Stimulated activated CD4-positive, alpha-beta T cell treated with anti-CD3 and anti-CD28 coated beads, TNF-alpha, amount 100 ng/mL, for 4 hours (primary cell): ENCODE results near the gene BCAS2.

Experiments
- DNase-seq, 3 experiments: peaks; one replicate each; pipeline ENCODE4 v3.0.0-alpha.2; 2020; ENCODE audit warnings: low read depth in 3 of 3

The BCAS2 gene

DNA sequence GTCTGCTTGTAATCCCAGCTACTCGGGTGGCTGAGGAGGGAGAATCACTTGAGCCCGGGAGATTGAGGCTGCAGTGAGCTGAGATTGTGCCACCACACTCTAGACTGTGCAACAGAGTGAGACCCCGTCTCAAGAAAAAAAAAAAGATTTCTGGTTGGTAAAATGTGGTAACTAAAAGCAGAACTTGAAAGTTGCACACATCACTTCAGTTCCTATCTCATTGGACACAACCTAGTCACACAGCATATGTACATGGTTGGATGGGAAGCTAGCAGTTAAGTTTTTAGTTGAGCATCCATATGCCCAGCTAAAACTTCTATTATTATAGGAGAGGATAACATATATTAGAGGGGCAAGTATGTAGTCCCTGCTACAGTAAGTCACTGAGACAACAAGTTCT, 22.1 kb downstream of the BCAS2 start:
- no peak for DNase-seq

DNA sequence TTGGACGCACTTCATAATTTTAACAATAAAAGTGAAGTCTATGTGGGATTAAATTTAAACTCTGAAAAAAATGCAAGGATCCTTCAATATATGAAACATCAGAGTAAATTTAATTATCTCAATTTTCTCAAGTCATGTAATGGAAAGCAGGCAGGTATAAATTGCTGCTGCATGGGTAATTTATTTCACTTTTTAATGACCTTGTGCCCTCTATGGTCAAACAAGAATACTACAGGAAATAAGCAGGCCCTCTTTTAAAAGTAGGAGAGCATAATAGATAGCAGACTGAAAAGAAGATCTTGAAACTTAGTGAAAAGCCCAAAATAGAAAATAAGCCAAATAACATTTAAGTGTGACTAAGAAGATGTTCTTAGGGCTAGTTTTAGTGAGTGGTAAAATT, 22.9 kb downstream of the BCAS2 start:
- no peak for DNase-seq

DNA sequence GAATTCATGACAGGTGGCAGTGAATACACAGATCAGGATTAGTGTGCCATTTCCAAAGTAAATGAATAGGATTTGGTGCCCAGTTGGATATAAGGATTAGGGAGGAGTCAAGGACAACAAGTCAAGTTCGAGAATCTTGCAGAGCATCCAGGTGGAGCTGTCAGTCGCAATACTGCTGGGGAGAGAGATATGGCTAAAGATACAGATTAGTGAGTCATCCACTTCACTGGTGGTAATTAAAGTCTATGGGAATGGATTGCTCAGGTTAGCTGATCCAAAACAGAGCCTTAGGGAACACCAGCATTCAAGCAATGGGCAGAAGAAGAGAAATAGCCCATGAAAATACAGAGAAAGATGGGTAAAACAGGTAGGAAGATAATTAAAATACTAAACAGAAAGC, 26.8 kb downstream of the BCAS2 start:
- no peak for DNase-seq

DNA sequence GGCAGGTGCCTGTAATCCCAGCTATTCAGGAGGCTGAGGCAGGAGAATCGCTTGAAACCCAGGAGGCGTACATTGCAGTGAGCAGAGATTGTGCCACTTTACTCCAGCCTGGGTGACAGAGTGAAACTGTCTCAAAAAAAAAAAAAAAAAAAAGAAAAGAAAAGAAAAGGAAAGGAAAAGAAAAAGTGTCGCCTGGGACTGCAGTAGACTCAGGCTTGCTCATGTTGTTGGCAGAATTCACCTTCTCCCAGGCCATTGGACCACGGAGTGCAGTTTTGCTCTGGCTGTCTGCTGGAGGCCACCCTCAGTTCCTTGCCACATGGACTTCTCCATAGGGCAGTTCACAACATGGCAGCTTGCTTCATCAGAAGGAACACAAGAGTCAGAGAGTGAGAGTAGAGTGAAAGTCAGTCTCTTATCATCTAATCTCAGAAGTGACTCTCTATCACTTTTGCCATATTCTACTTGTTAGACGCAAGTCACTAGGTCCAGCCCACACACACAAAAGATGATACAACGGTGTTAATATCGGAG, 29.2 kb downstream of the BCAS2 start:
- no peak for DNase-seq

DNA sequence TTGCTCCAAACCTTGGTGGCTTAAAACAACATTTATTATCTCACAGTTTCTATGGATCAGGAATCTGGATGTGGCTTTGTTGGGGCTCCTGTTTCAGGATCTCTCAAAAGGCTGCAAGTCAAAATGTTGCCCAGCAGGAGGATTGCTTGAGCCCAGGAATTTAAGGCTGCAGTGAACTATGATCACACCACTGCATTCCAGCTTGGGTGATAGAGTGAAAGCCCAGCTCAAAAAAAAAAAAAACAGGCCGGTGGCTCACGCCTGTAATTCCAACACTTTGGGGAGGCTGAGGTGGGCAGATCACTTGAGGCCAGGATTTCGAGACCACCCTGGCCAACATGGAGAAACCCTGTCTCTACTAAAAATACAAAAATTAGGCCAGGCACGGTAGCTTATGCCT, 30.0 kb downstream of the BCAS2 start:
- DNase-seq, result no peak

DNA sequence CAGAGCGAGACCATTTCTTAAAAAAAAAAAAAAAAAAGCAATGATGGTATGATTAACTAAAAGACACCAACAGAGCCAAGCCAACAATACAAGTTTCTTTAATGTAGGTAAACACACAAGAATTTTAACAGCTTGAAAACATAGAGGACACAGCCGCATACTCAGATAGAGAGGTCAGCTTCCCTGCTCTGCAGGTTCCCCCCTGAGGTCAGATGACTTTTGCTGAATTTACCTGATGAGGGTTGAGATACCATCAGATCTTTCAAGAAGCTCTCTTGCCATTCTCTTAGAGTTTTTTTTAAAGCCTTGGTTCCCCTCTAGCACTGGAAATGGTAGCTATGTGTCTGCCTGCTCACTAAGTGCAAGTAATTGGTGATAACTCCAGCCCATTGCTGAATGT, 31.1 kb downstream of the BCAS2 start:
- no peak for DNase-seq

DNA sequence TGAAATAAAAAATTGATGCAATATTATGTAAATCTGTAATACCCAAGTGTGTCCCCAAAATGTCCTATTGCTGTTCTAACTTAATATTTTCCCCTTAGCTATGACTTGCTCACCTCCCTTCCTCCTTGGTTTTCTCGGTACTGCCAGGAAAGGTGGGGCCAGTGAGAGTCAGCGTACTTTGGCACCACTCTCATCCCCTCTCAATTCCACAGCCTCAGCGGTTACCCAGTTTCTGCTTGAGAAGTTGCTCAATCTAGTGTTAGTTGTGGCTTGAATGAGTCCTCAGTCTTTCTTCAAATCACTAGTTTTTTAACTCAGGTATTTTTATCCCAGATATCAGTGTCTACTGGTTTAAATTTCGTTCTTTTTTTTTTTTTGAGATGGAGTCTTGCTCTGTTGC, 32.3 kb downstream of the BCAS2 start:
- DNase-seq, result no peak

DNA sequence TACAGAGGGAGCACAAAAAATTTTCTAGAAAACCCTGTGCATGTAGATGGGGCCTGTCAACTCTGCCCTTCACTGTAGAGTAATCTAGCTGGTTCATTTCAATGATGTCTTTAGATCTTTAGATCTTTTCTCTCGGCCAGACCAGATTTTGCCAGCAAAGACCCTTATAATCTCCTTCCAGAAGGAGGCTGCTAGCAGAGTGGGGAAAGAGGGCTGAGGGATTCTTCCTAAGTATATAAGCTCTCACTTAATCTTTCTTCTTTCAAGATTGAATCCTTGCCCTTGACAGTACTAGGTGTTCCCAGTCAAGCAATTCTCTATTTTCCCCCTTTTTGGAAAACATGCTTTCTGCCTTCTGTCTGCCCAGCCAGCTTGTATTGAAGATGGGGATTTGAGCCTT, 34.3 kb downstream of the BCAS2 start:
- no peak for DNase-seq

DNA sequence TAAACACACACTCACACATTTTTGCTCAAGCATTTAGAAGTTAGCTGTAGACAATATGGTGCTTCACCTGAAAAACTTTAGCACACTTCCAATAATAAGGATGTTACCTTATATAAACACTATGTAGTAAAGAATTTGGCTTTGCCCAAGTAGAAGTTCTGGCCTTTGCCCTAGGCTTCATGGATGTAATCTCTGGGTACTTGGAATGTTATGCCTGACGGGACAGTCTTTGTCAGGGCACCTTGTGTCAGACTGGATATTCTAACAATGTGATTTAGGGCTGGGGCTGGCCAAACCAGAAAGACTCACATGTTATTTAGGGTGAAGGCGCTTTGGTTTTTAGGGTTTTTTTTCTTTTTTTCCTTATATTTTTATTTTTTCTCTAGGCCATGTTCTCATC, 35.6 kb downstream of the BCAS2 start:
- DNase-seq, result no peak

DNA sequence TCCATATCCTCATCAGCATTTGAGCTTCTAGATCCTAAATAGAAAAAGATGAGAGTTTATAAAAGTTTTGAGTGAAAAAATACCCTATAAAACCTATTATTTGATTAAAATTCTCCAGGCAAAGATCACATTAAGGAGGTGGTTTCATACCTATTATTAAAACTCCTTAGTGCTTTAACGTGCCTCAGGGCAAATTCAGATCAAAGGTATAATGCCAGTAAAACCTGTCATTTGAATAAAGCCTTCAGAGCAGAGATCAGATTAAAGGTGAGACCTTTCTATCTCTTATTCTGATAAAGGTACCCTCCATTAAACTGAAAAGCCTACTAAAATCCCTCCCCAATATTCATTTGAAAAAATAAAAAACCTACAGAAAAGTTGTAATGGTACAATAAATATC, 36.1 kb downstream of the BCAS2 start:
- DNase-seq, result no peak

DNA sequence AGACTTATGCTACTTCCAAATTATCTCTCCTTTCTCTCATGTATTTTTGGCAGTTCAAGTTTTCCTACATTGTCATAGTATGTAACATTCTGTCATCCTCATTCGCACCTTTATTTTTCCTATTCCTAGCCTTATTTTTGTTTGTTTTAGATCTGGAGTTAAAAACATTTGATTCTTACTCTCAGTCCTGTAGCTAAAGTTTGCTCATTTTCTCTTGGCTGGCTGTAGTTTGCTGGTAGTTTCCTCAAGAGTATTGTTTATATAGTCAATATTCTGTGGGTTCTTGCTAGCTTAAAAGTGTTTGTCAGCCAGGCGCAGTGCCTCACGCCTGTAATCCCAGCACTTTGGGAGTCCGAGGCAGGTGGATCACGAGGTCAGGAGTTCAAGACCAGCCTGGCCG, 40.6 kb downstream of the BCAS2 start:
- DNase-seq, result no peak

DNA sequence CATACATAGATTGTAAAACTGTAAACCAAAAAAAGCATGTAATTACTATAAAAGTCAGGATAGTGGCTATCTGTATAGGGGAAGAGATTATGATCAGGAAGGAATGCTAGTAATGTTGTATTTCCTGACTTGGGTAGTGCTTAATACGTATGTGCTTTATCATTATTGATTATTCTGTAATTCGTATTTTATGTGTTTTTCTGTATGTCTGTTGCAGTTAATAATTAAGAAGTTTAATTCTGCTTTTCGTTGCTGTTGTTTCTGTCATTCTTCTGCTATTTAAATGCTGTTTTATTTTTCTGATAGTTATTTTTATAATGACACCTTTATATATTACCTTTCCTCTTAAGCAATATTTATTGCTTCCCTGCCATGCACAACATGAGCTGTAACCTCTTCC, 41.1 kb downstream of the BCAS2 start:
- no peak for DNase-seq

DNA sequence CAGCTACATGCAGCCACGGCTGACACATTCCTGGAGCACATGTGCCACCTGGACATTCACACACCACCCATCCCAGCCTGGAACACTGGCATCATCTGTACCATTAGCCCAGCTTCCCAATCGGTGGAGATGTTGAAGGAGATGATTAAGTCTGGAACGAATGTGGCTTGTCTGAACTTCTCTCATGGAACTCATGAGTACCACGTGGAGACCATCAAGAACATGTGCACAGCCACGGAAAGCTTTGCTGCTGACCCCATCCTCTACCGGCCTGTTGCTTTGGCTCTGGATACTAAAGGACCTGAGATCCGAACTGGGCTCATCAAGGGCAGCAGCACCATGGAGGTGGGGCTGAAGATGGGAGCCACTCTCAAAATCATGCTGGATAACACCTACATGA, 45.4 kb downstream of the BCAS2 start:
- no peak for DNase-seq

DNA sequence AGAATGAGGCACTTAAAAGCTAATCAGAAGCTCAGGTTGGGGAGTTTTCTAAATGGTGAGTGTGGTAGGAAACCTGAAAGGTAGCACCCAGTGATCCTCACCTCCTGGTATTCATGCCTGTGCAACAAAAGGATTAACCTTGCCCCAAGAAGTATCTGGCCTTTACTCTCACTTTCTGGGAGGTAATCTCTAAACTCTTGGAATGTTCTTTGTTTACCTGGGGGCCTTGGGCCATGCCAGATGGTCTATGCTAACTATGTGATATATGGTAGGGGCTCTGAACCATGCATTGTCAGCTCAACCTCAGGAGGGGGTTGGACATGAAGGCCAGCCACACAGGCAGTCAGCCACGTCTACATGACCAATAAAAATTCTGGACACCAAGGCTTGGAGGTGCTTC, 46.0 kb downstream of the BCAS2 start:
- DNase-seq, result no peak

DNA sequence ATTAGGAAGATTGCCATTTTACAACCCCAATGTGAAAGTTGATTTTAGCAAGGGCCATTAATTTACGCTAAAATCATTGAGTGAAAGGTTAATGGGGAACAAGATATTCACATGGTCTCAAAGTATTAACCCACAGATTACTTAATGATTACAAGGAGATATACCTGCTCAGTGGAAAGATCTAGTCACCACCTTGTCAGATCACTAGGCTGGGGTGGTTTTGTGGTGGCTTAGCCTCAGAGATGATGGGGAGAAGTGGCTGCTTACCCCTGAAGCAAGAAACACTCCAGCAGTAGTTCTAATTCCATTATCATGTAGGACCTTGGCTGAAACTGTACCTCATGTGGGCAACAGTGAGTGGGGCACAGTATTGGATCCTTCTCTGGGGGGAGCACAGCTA, 50.3 kb downstream of the BCAS2 start:
- no peak for DNase-seq

DNA sequence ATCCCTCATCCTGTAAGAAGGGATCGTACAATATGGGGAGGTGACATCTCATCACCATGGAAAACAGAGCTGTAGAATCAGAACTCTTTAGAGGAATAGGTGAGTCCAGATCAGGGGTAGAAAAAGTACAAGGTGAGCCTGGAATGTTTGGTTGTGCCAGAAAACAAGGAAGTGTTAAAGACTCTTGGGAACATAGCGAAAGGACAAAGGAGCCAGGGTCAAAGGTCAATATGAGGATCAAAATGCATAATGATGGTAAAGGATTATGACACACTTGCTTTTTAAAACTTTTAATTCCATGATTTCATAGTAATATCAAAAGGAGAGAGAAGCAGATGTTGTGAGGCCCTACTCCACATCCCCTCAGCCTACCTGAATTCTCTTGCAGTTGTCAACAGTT, 51.2 kb downstream of the BCAS2 start:
- no peak for DNase-seq

DNA sequence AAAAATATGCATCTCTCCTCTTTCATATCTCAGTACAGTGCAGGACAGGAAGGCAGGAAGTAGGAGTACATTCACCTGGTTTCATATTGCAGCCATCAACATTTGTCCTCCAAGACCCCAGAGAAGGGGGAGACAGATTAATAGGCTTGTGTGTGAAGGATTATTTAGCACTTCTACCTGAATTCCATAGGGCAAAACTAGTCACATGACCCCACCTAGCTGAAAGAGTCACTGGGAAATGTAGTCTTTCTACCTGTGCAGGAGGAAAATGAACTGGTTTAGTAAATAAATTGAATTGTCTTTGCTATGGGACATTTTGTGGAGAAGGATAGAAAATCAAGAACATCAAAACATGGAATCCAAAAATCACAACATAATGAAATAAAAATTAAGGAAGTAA, 56.5 kb downstream of the BCAS2 start:
- DNase-seq, result no peak

DNA sequence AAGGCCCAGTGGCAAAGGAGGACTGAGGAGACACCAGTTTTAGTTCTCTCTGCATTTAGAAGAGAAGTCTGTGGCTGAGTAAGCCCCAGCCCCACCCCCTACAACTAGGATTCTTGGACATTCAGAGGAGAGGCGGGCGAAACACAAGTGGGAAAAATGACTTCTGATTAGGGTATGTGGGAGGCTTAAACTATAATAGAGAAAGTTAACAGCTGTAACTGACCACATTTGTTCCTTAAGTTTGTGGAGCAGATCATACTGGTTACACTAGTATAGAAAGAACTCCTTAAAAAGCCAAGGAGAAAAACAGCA, 59.2 kb downstream of the BCAS2 start:
- no peak for DNase-seq

DNA sequence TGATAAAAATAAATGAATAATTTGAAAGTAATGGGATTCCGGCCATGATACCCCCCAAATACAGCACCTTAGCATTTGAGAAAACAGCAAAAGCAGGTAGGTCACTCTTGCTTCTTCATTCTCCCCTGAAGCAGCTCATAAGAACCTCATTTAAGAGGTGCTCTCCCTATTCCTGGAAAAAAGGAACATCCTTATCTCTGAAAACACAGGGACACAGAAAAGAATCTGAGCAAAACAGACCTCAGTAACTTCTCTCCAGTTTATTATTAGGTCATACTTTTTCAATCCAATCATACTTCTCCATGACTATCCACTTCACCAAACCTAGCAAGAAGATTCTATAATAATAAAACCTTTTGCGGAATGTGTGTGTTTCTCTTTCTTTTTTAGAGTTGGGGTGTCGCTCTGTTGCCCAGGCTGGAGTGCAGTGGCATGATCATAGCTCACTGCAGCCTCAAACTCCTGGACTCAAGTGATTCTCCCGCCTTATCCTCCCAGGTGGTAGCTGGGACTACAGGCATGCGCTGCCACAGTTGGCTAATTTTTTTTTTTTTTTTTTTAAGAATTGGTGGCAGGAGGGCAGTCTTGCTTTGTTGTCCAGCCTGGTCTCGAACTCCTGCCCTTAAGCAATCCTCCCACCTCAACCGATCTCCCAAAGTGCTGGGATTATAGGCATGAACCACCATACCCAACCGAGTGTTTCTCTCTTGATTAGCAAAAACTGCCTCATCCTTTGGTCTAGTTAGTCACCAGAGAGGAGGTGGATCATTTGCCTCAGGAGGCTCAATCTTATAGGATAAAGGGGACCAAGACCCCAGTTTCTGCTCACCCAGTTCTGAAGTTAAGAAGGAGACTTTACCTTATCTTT, 59.8 kb downstream of the BCAS2 start:
- DNase-seq, result no peak
